ENCODE data around the gene CEP83. TPM values are rescaled to one million over a fixed set of nuclear protein-coding genes. Genes with fewer than 3 reads are reported as not detected.
A peak's percentile ranks its signal among the peaks of the same experiment; 100 is the strongest.
"Not testable (repeated sequence)": the region's sequence is repeated elsewhere in the genome, so short reads cannot be mapped to it uniquely, and the experiment has no call there.

Gene CEP83
- total and polyA plus RNA-seq, 12 donors = 4.2 to 20.5 (median 10.2) TPM

DNA sequence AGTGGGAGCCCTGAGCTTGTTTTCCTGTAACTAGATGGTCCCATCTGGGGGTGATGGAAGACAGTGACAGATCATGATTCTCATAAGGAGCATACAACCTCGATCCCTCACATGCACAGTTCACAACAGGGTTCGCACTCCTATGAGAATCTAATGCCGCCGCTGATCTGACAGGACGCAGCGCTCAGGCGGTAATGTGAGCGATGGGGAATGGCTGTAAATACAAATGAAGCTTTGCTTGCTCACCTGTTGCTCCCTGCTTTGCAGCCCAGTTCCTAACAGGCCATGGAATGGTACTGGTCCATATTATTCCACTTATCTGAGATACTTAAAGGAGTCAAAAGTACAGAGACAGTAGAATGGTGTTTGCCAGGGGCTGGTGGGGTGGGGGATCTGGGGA lies 9.9 kb upstream of the CEP83 start:
- Histone ChIP-seq H3K27ac (no peak overlapping the region), H3K4me3 (no peak overlapping the region), H3K27me3 (no peaks in the 10 kb centered on the region), H3K36me3 (no peaks in the 10 kb centered on the region), H3K9me3 (no peaks in the 10 kb centered on the region), H3K4me1 (no peaks in the 10 kb centered on the region)
- WGBS, 2 donors = 93 to 94% methylated on average over 8 of the region's 8 CpGs
- TF ChIP-seq, protein P1, sequence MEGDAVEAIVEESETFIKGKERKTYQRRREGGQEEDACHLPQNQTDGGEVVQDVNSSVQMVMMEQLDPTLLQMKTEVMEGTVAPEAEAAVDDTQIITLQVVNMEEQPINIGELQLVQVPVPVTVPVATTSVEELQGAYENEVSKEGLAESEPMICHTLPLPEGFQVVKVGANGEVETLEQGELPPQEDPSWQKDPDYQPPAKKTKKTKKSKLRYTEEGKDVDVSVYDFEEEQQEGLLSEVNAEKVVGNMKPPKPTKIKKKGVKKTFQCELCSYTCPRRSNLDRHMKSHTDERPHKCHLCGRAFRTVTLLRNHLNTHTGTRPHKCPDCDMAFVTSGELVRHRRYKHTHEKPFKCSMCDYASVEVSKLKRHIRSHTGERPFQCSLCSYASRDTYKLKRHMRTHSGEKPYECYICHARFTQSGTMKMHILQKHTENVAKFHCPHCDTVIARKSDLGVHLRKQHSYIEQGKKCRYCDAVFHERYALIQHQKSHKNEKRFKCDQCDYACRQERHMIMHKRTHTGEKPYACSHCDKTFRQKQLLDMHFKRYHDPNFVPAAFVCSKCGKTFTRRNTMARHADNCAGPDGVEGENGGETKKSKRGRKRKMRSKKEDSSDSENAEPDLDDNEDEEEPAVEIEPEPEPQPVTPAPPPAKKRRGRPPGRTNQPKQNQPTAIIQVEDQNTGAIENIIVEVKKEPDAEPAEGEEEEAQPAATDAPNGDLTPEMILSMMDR (IDR thresholded peaks at IDR 0.05) = no peak
- ATAC-seq (no peak), DNase-seq (no peak)
- intact Hi-C loops (cut with DNase I) = no loop called here

DNA sequence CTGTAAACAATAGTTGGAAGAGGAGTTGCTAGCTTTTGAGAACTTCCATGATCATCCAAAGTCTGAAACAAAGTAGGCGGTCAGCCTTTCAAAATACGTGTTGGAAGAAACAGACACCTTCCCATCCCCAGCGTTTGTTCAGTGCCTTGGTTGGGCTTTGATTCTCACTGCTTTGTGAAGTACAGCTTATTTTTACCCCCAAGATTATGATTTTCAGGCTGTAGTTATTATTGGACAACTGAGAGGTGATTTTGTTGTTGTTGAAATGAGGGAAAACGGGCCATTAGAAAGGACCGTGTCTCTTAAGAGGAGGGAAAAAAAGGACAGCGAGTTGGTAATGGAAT lies 921 bp upstream of the CEP83 start:
- intact Hi-C loops (cut with DNase I) = no loop called here
- Histone ChIP-seq H3K9me3 (no peaks in the 10 kb centered on the region), H3K4me3 (peak overlapping the region; percentile 59 to 91 (median 77)), H3K4me1 (peaks cover 0 to 28% (median 16%) of the 10 kb centered on the region in 9 donors), H3K36me3 (no peaks in the 10 kb centered on the region), H3K27ac (peak overlapping the region in 9 of 10 donors; percentile 83 to 92 (median 89)), H3K27me3 (no peaks in the 10 kb centered on the region)
- WGBS, 2 donors = 10 to 11% methylated on average over 6 of the region's 6 CpGs
- DNase-seq (no peak), ATAC-seq (no peak)
- TF ChIP-seq, protein P1 (IDR thresholded peaks at IDR 0.05) = no peak

- peak overlapping the region; percentile 64 to 92 (median 88) for H3K27ac ChIP-seq
- TF ChIP-seq, protein P1 (IDR thresholded peaks at IDR 0.05) = no peak
- H3K4me3 ChIP-seq = peak overlapping the region; percentile 59 to 91 (median 77)
- WGBS, 2 donors = 1% methylated on average over 23 of the region's 23 CpGs
- intact Hi-C loops (cut with DNase I) = no loop called here
- peak; percentile 53 to 85 (median 66) for ATAC-seq
- peaks cover 0 to 5% (median 0%) of the 10 kb centered on the region in 11 donors for H3K9me3 ChIP-seq
- H3K27me3 ChIP-seq = no peaks in the 10 kb centered on the region
- H3K4me1 ChIP-seq = peaks cover 0 to 28% (median 16%) of the 10 kb centered on the region in 9 donors
- peaks cover 0 to 9% (median 0%) of the 10 kb centered on the region in 9 donors for H3K36me3 ChIP-seq
- DNase-seq = no peak
Measured at GRCh38 chr12:94458877-94459727, 565 bp downstream of the CEP83 start.

DNA sequence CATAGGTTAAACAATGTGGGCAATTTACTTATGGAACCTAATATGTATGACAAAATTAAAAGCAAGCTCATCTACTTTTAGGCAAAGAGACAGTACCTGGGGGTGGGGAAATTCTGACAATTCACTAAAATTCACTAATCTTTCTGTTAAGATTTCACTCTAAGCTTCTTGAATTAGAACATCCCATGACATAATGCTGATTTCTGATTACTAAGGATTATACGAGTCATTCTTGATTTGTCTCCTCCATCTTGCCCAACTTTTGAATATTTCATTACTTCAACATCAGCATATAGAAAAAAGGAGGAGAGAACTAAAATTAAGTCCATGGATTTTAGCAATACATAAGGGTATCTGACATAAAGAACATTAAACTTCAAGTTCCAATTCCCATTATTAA lies 2.4 kb downstream of the CEP83 start:
- peaks cover 0 to 5% (median 0%) of the 10 kb centered on the region in 11 donors for H3K9me3 ChIP-seq
- no peak overlapping the region for H3K27ac ChIP-seq
- H3K27me3 ChIP-seq = no peaks in the 10 kb centered on the region
- TF ChIP-seq, protein P1 (IDR thresholded peaks at IDR 0.05) = no peak
- intact Hi-C loops (cut with DNase I) = no loop called here
- peaks cover 0 to 28% (median 16%) of the 10 kb centered on the region in 9 donors for H3K4me1 ChIP-seq
- DNase-seq (no peak), ATAC-seq (no peak)
- 89 to 95% methylated on average over 1 of the region's 1 CpG for WGBS, 2 donors
- H3K36me3 ChIP-seq = peaks cover 0 to 12% (median 0%) of the 10 kb centered on the region in 9 donors
- H3K4me3 ChIP-seq = no peak overlapping the region

- ATAC-seq; intact Hi-C loops (cut with DNase I); H3K9me3 ChIP-seq; H3K27me3 ChIP-seq; H3K27ac ChIP-seq; DNase-seq; H3K4me3 ChIP-seq: not testable (repeated sequence)
- peaks cover 0 to 20% (median 11%) of the 10 kb centered on the region in 9 donors for H3K4me1 ChIP-seq
- peaks cover 0 to 12% (median 0%) of the 10 kb centered on the region in 9 donors for H3K36me3 ChIP-seq
- 98% methylated on average over 7 of the region's 7 CpGs for WGBS, 2 donors
Measured at GRCh38 chr12:94454318-94454717, 5.3 kb downstream of the CEP83 start.

Data from heart right ventricle (tissue), 16 donors.